GM12892 (cell line): Measurements from ENCODE around the gene GABRD.
A peak's percentile ranks its signal among the peaks of the same experiment; 100 is the strongest.

ENCODE experiments used
- DNase-seq: peaks from one replicate; pipeline ENCODE4 v3.0.0; 2011; ENCODE audit not compliant: insufficient read length
- FAIRE-seq: peaks from 2 replicates; lab custom pipeline; 2011; peaks lifted over from hg19 to GRCh38; lab: Jason Lieb, UNC
- POLR2A ChIP-seq: IDR thresholded peaks from 2 replicates; pipeline ENCODE4 v1.6.1; 2011; ENCODE audit warnings: low read depth, low read length, control low read depth
- POLR2AphosphoS5 ChIP-seq: IDR thresholded peaks from 2 replicates; pipeline ENCODE4 v1.6.1; 2011; ENCODE audit warnings: low read depth, low read length, control low read depth
- TAF1 ChIP-seq: IDR thresholded peaks from 2 replicates; pipeline ENCODE4 v1.6.1; 2011; ENCODE audit warnings: low read depth, mild to moderate bottlenecking, control low read depth, low read length, borderline replicate concordance

Gene GABRD

GRCh38 chr1:2047749-2048729 lies 28.9 kb downstream of the GABRD start:
- DNase-seq: no peak
- TF ChIP-seq POLR2AphosphoS5: no peak
- no peak for TF ChIP-seq TAF1
- no peak for TF ChIP-seq POLR2A
- FAIRE-seq: no peak

GRCh38 chr1:2049225-2049717 lies 30.1 kb downstream of the GABRD start:
- TF ChIP-seq POLR2AphosphoS5 (no peak), POLR2A (no peak), TAF1 (no peak)
- FAIRE-seq: no peak
- DNase-seq: no peak

GRCh38 chr1:2049718-2050431 lies 30.7 kb downstream of the GABRD start, which contains the start of gene PRKCZ:
PRKCZ (plus strand) TSS chr1:2050411; CDS start chr1:2050631, 220 bp downstream.
- FAIRE-seq (no peak), DNase-seq (peak; percentile 64)
- no peak for TF ChIP-seq POLR2AphosphoS5
- no peak for TF ChIP-seq POLR2A
- no peak for TF ChIP-seq TAF1

- TF ChIP-seq TAF1 (no peak), POLR2AphosphoS5 (no peak), POLR2A (no peak)
- FAIRE-seq (no peak), DNase-seq (no peak)
Measured at GRCh38 chr1:2050461-2050792, 31.3 kb downstream of the GABRD start.

GRCh38 chr1:2050793-2051682 lies 31.9 kb downstream of the GABRD start:
- no peak for DNase-seq
- TF ChIP-seq POLR2A (no peak), TAF1 (no peak), POLR2AphosphoS5 (no peak)
- FAIRE-seq: no peak

GRCh38 chr1:2052054-2052679 lies 33.0 kb downstream of the GABRD start:
- no peak for FAIRE-seq
- no peak for DNase-seq
- TF ChIP-seq POLR2A: no peak
- no peak for TF ChIP-seq TAF1
- TF ChIP-seq POLR2AphosphoS5: no peak

GRCh38 chr1:2052756-2053155 lies 33.6 kb downstream of the GABRD start:
- DNase-seq: no peak
- TF ChIP-seq POLR2AphosphoS5: no peak
- no peak for TF ChIP-seq POLR2A
- no peak for TF ChIP-seq TAF1

GRCh38 chr1:2053217-2053616 lies 34.1 kb downstream of the GABRD start:
- no peak for DNase-seq
- TF ChIP-seq POLR2A (no peak), POLR2AphosphoS5 (no peak), TAF1 (no peak)
- FAIRE-seq: no peak

More at GRCh38 chr1:2052756-2053155, 33.6 kb downstream of the GABRD start:
- no peak for FAIRE-seq

- no peak for DNase-seq
- no peak for TF ChIP-seq TAF1
- no peak for TF ChIP-seq POLR2A
- TF ChIP-seq POLR2AphosphoS5: no peak
- FAIRE-seq: no peak
Measured at GRCh38 chr1:2053784-2054376, 34.7 kb downstream of the GABRD start.

- DNase-seq (no peak), FAIRE-seq (no peak)
- TF ChIP-seq TAF1 (no peak), POLR2A (no peak), POLR2AphosphoS5 (no peak)
Measured at GRCh38 chr1:2054560-2054959, 35.4 kb downstream of the GABRD start.
